ENCODE results near the gene ALPI.
"Not testable (repeated sequence)": the region's sequence is repeated elsewhere in the genome, so short reads cannot be mapped to it uniquely, and the experiment has no call there.

ALPI gene

GRCh38 chr2:232431705-232432590 is 24.0 kb upstream of the ALPI start:
- DNase-seq (ENCODE audit: low read depth) = no peak
- no peak for TF ChIP-seq CTCF (IDR thresholded peaks at IDR 0.05; ENCODE audit: low read length, missing control alignments)
- no peak overlapping the region for H3K4me3 ChIP-seq (replicated peaks; ENCODE audit: low read depth, low read length)

DNA sequence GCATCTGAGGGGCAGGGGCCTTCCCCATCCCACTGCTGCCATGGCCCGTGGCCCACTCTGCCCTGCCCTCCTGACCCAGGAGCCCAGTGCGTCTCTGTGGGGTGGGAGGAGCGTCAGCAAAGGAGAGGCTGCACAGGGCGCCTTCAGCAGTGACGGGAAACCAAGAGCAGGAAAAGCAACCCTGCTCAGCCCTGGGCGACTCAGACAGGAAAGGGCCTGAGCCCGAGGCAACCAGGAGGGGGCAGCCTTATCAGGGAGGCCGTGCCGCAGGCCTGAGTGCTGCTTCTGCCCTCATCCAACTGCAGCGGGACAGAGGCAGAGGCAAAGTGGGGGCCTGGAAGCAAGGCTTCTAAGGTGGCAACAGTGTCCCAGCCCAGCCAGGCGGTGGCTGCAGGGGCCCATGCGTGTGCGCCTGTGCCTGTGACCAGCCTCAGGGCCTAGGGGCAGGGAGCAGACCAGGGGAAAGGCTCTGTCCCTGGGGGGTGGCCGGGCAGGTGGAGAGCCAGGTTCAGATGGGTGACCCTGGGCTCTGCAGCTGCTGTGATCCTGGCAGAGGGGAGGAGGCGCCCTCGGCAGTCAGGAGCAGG is 23.3 kb upstream of the ALPI start:
- no peak for TF ChIP-seq CTCF (IDR thresholded peaks at IDR 0.05; ENCODE audit: low read length, missing control alignments)
- H3K4me3 ChIP-seq (replicated peaks; ENCODE audit: low read depth, low read length) = no peak overlapping the region
- DNase-seq (ENCODE audit: low read depth) = no peak

GRCh38 chr2:232433622-232434021 is 22.3 kb upstream of the ALPI start:
- not testable (repeated sequence) for DNase-seq (ENCODE audit: low read depth); H3K4me3 ChIP-seq (replicated peaks; ENCODE audit: low read depth, low read length)

GRCh38 chr2:232434091-232434490 is 21.9 kb upstream of the ALPI start:
- DNase-seq (ENCODE audit: low read depth) = no peak
- H3K4me3 ChIP-seq (replicated peaks; ENCODE audit: low read depth, low read length) = no peak overlapping the region
- no peak for TF ChIP-seq CTCF (IDR thresholded peaks at IDR 0.05; ENCODE audit: low read length, missing control alignments)

GRCh38 chr2:232434563-232435374 is 21.2 kb upstream of the ALPI start:
- no peak for TF ChIP-seq CTCF (IDR thresholded peaks at IDR 0.05; ENCODE audit: low read length, missing control alignments)
- no peak for DNase-seq (ENCODE audit: low read depth)
- no peak overlapping the region for H3K4me3 ChIP-seq (replicated peaks; ENCODE audit: low read depth, low read length)

- no peak for DNase-seq (ENCODE audit: low read depth)
- H3K4me3 ChIP-seq (replicated peaks; ENCODE audit: low read depth, low read length) = no peak overlapping the region
- no peak for TF ChIP-seq CTCF (IDR thresholded peaks at IDR 0.05; ENCODE audit: low read length, missing control alignments)
These were observed 20.6 kb upstream of the ALPI start for GRCh38 chr2:232435375-232435648.

DNA sequence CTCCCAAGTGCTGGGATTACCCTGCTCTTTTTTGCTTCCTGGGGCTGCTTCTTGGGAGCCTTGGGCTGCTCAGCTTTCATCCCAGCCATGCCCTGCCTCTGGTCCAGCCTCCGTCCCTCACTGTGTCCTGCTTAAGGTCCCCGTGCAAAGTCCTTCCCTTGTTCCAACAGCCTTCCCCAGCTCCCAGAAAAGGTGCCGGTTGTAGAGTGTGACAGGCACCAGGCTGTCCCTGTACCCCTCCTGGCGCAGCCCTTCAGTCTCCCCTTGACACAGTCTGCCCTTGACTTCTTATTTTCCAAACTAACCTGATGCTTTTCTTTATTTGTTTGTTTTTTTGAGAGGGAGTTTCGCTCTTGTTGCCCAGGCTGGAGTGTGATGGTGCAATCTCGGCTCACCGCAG is 20.1 kb upstream of the ALPI start:
- DNase-seq (ENCODE audit: low read depth) = no peak
- H3K4me3 ChIP-seq (replicated peaks; ENCODE audit: low read depth, low read length) = no peak overlapping the region
- TF ChIP-seq CTCF (IDR thresholded peaks at IDR 0.05; ENCODE audit: low read length, missing control alignments) = no peak

Measured in fibroblast of pulmonary artery (primary cell).